GM15510 (cell line): Measurements from ENCODE around the gene RNASEL.

Experiments
- POLR2A ChIP-seq: IDR thresholded peaks from 3 replicates; pipeline ENCODE4 v1.6.1; 2011; ENCODE audit warnings: borderline replicate concordance; ENCODE audit not compliant: insufficient read length; ENCODE audit errors: extremely low read depth

RNASEL gene

GRCh38 chr1:182596934-182597333 lies 7.9 kb upstream of the RNASEL start:
- TF ChIP-seq POLR2A: no peak

- TF ChIP-seq POLR2A: no peak
Measured at GRCh38 chr1:182595641-182596240, 6.7 kb upstream of the RNASEL start.

- no peak for TF ChIP-seq POLR2A
Measured at GRCh38 chr1:182589931-182590330, 875 bp upstream of the RNASEL start.

- no peak for TF ChIP-seq POLR2A
Measured at GRCh38 chr1:182589520-182589919, 464 bp upstream of the RNASEL start.

DNA sequence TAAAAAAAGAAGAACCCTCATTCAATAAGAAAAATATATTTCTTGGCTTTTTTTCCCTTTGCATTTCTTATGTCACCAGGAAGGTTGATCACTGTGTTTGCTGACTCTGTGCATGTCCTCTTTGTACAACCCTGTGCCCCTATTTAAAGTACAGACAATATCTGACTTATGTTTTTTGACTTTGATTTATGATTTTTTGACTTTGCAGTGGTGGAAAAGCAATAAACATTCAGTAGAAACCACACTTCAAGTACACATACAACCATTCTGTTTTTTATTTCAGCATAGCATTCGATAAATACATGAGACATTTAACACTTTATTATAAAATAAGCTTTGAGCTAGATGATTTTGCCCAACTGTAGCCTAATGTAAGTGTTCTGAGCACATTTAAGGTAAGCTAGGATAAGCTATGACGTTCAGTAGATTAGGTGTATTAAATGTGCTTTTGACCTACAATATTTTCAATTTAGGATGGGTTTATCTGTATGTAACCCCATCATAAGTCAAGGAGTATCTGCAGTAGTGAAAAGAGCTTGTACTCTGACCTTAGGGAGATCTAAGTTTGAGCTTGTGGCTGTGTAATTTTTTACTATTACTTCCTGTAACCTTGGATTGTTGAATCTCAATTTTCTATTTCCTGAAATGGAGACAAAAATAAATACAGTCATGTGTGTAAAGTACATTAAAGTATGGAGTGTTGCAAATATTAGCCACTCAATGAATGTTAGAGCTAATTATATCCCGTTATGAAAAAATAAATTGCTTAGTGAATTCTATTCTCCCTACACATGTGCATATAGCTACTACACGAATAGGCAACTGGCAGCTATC lies 1.2 kb downstream of the RNASEL start:
- no peak for TF ChIP-seq POLR2A

GRCh38 chr1:182587093-182587492 lies 2.0 kb downstream of the RNASEL start:
- no peak for TF ChIP-seq POLR2A

DNA sequence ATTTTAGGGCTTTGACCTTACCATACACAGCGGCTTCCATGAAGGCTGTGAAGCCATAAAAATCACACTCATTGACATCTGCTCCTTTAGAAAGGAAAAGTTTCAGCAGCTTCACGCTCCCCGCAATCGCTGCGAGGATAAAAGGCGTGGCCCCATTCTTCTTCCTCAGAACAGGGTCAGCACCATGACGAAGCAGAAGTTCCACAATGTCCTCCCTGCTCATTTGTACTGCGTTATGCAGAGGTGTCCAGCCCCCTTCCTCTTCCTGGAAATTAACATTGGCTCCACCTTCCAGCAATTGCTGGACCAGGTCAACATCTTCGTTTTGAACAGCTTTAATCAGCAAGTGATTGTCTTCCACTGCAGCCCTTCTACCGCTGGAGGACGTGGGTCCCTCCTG lies 2.7 kb downstream of the RNASEL start:
- TF ChIP-seq POLR2A: no peak

DNA sequence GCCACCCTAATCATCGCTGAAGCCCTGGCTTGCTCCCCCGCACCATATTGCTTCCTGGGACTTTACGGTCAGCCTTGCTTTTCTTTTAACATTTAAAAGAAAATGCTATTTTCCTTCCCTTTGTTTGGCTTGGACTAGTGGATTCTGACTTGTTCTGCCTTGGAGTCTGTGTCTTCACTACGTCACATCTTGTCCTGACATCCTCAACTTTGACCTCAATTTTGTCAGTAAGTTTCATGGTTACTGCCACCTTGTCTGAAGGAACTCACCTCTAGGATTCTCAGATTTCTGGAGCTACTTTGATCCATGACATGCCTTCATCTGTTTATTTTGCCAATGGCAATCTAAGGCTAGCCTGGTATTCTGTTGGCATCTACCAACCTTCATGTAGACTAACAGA lies 4.3 kb downstream of the RNASEL start:
- TF ChIP-seq POLR2A: no peak

DNA sequence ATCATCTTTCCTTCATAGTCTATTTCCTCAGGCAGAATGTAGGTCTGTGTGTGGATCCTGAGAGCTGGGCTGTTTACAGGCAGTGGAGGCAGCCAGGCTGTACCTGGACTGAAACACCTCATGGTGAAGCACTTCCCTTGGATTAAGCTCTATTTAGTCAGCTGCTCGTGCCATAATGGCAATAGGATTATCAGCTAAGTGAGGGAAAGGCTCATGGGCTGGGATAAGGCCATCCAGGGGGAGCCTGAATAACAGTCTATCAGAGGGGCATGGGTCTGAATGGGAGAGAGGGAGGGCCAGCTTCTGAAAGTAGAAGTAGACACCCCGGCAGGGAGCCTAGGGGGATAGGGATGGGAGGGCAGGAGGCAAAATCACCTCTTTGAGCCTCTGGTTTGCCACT lies 8.3 kb downstream of the RNASEL start:
- no peak for TF ChIP-seq POLR2A

GRCh38 chr1:182575540-182576149 lies 13.4 kb downstream of the RNASEL start:
- no peak for TF ChIP-seq POLR2A

GRCh38 chr1:182574156-182574555 lies 14.9 kb downstream of the RNASEL start:
- TF ChIP-seq POLR2A: no peak

DNA sequence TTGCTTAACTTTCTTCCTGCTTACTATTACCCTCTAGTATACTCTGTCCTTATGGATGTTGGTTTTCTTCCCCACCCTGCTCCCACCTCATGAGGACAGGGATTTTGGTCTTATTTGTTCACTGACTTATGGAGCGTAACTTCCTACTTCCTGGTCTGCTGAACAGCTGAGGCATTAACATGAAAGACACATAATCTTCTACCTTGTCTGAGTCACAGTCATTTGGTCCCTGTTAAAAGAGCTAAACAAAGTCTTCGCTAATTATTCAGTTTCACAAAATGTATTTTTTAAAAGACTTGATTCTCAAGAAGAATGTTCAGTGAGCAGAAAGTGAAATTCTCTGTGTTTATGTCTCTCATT lies 18.5 kb downstream of the RNASEL start:
- no peak for TF ChIP-seq POLR2A

DNA sequence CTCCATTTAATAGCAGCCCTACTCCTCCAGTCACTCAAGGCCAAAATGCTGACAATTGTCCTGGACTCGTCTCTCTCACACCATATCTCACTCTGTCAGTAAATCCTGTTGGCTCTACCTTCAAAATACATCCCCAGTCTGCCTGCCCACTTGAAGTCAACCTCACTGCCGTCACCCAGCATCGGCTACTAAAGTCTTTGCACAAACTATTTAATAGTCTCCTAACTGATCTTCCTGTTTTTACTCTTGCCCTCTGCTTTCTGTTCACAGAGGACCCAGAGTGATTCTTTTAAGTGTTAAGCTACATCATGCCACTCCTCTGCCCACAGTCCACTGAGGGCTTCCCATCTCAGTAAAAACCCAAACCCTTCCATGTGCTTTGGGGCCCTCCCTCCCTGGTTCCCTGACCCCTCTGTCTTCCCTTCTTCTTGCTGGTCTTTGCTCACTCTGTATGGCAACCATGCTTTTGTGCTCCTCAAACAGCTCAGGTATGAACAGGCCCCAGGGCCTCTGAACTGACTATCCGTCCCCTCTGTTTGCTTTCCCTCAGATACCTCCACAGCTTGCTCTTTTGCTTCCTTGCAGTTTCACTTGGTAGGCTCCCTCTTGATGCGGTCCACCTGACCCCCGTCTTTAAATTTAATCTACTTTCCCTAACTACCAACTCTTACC lies 19.0 kb downstream of the RNASEL start:
- TF ChIP-seq POLR2A: no peak

DNA sequence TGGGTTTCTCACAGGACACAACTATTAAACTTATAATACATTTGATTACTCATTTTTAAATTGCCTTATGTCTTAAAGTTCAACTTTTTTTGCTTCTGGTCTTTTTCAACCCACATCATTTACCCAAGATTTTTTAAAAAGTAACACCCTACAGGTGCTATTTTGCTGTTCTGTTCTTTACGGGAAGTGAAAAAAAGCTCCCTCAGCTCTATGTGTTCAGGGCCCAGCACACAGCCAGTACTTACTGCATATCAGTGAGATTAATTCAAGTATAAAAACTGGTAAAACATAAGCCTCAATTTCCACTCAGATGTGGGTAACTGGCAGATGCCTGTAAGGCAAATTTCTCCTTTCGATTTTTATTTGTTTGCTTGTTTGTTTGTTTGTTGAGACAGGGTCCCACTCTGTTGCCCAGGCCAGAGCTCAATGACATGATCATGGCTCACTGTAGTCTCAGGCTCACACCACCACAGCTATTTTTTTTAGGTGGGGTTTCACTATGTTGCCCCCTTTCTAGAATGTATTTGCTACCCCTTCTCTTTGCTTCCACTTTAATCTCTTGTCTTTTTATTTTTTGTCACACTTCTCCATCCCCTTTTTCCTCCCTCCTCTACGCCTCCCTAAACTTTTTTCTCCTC lies 20.3 kb downstream of the RNASEL start:
- no peak for TF ChIP-seq POLR2A

DNA sequence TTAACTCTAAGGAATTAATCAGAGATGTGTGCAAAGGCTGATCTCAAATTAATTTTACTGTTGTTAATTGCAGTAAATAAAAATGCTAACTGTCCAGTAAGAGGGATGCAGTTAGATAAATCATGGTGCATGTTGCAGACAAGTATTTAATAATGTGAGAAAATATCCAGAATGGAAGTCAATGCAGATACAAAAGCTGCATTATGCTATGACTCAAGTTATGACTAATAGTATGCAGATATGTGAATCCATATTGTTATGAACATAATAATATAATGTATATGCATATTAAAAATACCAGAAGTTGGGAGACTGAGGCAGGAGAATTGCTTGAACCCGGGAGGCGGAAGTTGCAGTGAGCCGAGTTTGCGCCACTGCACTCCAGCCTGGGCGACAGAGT lies 21.4 kb downstream of the RNASEL start:
- TF ChIP-seq POLR2A: no peak
